Smooth muscle cell of the brain vasculature (primary cell): Measurements from ENCODE around the gene PIK3R6.
A peak's percentile ranks its signal among the peaks of the same experiment; 100 is the strongest.
"Not testable (repeated sequence)": the region's sequence is repeated elsewhere in the genome, so short reads cannot be mapped to it uniquely, and the experiment has no call there.

Experiments used
- DNase-seq: peaks from one replicate; pipeline ENCODE4 v3.0.0-alpha.2; 2012; ENCODE audit warnings: low read depth, low spot score

Gene PIK3R6

GRCh38 chr17:8875436-8875835 is 8.0 kb upstream of the PIK3R6 start:
- DNase-seq, result no peak

GRCh38 chr17:8873801-8874715 is 6.6 kb upstream of the PIK3R6 start:
- DNase-seq, result no peak

DNA sequence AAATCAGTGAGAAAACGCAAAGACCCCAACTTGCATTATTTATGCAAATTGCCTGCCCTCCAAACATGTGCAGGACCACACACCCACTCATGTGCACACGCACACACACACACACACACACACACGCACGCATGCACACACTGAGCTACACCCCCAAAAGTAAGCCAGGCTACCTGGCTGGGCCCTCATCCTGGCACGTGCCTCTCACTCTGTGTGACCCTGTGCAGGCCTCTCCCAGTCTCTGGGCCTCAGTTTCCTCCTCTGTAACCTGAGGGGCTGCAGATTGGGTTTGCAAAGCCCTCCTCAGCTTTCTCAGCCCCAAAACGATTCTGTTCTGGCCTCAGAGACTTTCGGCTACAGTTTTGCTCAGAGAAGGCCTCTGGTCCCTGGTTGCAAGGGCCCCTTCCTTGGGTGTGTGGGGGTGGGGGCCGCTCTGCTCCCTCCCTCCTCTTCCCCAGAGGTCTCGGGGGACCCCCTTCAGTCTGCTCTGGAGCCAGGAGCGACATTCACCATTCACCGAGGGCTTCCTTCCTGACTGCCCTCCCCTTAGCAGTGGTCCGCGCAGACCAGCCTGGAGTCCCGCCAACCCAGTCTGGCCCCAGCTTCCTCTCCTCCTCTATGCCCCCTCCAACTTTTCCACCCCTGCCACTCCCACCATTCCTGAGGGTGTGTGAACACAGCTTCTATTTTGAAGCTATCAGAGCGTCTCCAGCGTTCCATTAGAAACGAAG is 5.4 kb upstream of the PIK3R6 start:
- no peak for DNase-seq

GRCh38 chr17:8872036-8872704 is 4.7 kb upstream of the PIK3R6 start:
- DNase-seq, result no peak

- DNase-seq, result no peak
These were observed 3.7 kb upstream of the PIK3R6 start for GRCh38 chr17:8871081-8871581.

DNA sequence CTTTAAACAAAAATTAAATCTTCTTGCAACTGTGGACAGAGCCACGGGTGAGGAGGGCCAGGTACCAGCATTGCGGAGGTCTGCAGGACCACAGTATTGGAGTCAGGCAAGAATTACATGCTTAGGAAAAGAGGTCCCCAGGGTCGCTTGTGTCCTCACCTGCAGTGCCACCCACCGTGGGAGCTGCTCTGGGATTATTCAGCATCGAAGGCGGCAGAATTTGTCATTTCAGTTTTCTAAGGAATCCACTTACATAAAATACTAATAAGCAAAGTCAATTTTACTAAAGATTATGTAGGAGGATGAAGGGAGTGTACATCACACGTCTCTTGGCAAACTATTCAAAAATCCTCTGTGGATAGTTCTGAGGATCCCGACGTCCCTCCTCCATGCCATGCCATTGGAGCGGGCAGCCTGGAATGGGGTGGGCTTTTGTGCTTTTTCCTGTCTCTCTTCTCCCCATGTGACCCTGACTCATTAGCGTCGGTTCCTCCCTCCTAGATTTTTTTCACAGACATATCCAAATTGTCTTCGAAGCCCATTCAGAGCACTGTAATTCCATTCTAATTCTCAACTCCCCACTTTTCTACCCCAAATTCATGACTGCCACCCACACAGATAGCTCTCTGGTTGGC is 3.0 kb upstream of the PIK3R6 start:
- no peak for DNase-seq

DNA sequence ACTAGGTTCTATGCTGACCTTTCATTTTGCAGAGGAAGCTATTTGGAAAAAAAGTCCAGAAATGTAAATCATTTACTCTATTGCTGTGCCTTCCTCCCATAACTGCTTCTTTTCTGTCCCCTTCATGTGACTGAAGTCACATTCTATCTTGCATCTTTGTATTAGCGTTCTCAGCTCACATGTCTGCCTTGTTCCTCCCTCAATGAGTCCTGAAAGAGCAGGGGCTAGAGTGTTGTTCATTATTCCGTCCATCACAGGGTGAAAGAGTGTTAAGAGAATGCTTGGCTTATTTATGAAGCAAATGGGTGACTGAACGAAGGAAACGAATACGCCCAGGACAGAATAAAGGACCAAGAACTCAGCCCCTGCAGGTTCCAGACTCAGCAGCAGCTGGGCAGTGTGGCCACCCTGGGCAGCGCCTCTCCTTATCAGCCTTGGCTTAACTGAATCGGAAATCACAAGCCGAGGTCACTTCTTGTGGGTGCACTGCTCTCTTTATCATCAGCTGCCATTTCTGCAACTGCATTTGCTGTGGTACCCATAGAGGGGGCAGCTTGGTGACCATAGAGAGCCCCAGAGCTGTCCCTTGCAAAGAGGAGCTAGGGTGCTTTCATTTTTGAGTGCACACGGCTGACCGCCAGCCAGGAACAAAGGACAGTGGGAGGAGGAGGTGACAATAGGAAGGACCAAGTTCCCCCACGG is 1.8 kb upstream of the PIK3R6 start:
- DNase-seq, result no peak

- no peak for DNase-seq
These were observed 1.1 kb upstream of the PIK3R6 start for GRCh38 chr17:8868529-8868951.

DNA sequence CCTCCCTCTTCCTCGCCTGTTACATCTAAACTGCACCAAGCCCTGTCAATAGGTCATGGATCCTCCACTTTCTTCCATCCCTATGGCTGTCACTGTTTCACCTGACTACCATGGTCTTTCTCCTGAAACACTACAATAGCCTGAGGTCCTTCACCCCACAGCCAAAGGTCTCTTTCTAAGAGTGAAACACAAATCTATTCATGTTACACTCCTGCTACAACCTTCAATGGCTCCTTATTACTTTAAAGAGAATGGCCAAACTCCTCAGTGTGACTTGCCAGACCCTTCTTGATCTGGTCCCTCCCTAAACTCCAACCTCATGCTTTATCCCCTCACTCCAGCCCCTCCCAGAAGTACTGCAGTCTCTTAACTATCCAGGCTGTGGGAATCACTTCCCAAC is 618 bp upstream of the PIK3R6 start:
- no peak for DNase-seq

DNA sequence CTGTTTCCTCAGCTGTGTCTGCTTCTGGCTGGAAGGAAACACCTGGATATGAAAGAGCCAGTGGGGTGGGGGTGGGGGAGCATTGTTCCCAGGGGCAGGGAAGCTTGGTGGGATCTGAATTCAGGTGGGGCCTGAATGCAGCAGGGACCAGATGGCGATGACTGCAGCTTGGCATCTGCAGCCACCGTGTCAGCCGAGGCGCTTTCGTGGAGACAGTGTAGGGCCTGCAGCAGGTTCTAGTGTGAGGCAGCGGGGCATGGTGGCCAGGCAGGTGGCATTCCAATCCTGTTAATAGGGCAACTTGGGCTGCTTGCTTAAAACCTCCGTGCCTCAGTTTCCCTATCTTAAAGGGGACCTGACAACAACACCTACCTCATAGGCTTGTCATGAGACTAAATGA is 1.7 kb downstream of the PIK3R6 start:
- no peak for DNase-seq

GRCh38 chr17:8865385-8865784 is 2.1 kb downstream of the PIK3R6 start:
- no peak for DNase-seq

GRCh38 chr17:8862213-8863056 is 5.0 kb downstream of the PIK3R6 start:
- DNase-seq, result no peak

DNA sequence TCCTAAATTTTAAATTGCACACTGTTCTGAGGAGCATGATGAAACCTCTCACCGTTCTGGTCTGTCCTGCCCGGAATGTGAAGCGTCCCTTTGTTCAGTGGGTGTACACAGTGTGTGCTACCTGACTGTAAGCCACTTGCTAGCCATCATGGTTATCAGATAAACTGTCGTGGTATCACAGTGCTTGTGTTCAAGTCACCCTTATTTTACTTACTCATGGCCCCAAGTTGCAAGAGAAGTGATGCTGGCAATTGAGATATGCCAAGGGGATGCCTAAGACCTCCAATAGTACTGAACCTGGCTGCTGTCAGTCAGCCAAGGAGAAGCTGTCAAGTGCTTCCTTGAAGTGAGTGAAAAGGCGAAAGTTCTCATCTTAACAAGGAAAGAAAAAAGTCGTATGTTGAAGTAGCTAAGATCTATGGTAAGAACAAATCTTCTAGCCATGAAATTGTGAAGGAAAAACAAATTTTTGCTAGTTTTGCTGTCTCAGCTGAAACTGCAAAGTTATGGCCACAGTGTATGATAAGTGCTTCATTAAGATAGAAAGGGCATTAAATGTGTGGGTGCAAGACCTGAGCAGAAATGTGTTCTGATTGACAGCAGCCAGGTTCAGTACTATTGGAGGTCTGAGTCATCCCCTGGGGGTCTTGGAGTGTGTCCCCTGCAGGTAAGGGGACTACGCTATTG is 5.8 kb downstream of the PIK3R6 start:
- no peak for DNase-seq

DNA sequence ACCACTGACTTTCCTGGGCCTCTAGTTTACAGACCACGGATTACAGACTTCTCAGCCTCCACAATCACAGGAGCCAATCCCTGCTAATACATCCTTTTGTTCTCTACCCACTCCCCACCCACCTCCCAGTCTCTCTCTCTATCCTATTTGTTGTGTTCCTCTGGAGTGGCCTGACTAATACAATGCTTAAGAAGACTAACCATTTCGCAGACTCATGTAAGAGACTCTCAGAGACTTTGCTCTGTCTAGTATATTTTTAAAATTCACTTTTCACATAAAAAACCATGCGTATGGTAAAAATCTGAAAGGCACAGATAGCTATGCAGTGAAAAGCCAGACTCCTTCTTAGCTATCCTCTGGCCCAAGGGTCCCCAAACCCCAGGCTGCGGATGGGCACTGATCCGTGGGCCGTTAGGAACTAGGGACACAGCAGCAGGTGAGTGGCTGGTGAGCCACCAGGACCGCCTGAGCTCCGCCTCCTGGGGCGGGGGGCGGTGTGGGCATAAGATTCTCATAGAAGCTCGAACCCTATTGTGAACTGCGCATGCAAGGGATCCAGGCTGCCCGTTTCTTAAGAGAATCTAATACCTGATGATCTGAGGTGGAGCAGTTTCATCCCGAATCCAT is 7.6 kb downstream of the PIK3R6 start:
- no peak for DNase-seq

DNA sequence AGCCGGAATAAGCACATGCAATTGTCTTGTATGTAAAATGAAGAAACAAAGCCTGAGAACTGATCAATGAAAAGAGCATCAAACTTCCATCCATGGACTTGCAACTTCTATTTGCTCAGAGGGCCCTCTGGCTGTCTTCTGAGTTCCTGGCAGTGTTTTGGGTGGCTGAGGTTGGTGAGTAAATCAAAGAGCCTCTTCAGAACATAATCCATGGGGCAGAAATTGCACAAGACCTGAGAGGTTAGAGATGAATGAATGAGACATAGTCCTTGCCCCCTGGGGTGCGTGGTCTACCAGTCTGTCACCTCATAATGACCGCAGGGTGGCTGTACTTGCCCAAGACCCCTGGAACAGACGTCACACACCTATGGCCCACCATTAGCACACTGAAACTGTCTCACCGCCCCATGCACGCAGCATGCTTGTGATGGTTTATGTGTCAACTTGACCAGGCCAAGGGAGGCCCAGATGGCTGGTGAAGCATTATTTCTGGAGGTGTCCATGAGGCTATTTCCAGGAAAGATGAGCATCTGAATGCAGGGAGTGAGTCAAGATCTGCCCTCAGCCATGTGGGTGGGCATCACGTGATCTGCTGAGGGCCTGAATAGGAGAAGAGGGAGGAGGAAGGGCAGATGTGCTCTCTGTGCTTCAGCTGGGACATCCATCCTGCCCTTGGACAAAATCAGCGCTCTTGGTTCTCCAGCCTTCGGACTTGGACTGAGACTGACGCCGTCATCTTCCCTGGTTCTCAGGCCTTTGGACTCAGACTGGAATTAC is 8.3 kb downstream of the PIK3R6 start:
- no peak for DNase-seq

GRCh38 chr17:8857919-8858318 is 9.6 kb downstream of the PIK3R6 start:
- DNase-seq, result peak; percentile 12

DNA sequence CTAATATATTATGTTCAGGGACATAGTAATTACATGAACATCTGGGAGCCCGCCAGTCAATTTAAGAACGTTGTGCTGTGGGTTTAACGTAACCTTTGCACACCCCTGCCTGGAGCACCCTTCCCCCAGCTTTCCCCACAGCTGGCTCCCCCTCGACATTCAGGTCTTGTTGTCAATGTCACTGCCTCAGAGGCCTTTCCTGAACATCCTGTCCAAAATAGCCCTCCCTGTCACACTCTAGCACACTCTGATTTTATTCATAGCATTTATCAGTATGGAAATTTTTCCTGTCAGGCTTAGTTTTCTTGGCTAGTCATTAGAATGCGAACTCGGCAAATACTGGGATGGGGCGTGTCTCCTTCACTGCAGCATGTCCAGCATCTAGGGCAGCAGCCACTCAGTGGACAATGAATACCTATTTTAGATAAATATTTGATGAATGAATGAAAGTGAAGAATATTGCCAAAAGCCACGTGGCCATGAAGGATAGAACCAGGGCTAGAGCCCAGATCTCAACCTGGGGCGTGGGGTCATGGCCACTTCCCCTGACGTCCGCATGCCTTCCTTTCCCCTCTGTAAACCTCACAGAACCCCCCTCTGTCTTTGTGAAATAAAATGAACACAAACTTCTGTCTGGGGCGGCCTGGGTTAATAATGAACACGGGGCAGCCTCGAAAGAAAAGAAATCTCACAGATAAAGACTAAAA is 10.5 kb downstream of the PIK3R6 start:
- DNase-seq, result no peak

- not testable (repeated sequence) for DNase-seq
These were observed 11.3 kb downstream of the PIK3R6 start for GRCh38 chr17:8856205-8856603.
